Neuronal stem cell (in vitro differentiated cells): Measurements from ENCODE around the gene LLGL2.

Experiments used
- DNase-seq: peaks from one replicate; pipeline ENCODE4 v3.0.0-alpha.2; 2013; ENCODE audit warnings: low spot score
- H2AFZ ChIP-seq: one replicate; pipeline ENCODE4 v1.6.1; 2013; ENCODE audit warnings: mild to moderate bottlenecking, low read length, inconsistent platforms
- H2AK5ac ChIP-seq: 2 replicates; pipeline ENCODE4 v1.6.1; 2013; ENCODE audit warnings: low read depth, mild to moderate bottlenecking, inconsistent platforms, low read length, moderate library complexity, mixed read lengths
- H2BK120ac ChIP-seq: 2 replicates; pipeline ENCODE4 v1.6.1; 2013; ENCODE audit warnings: low read depth, mild to moderate bottlenecking, inconsistent platforms, low read length, moderate library complexity, mixed read lengths
- H2BK12ac ChIP-seq: one replicate; pipeline ENCODE4 v1.6.1; 2013; ENCODE audit warnings: low read length, inconsistent platforms
- H2BK15ac ChIP-seq: 2 replicates; pipeline ENCODE4 v1.6.1; 2013; ENCODE audit warnings: mild to moderate bottlenecking, low read length, inconsistent platforms, mixed read lengths
- H2BK5ac ChIP-seq: one replicate; pipeline ENCODE4 v1.6.1; 2013; ENCODE audit warnings: inconsistent platforms, mild to moderate bottlenecking, low read length, moderate library complexity
- H3K14ac ChIP-seq: one replicate; pipeline ENCODE4 v1.6.1; 2013; ENCODE audit warnings: low read length, inconsistent platforms
- H3K18ac ChIP-seq: 2 replicates; pipeline ENCODE4 v1.6.1; 2013; ENCODE audit warnings: low read length, inconsistent platforms
- H3K23ac ChIP-seq: 2 replicates; pipeline ENCODE4 v1.6.1; 2013; ENCODE audit warnings: low read depth, mild to moderate bottlenecking, mixed read lengths, low read length, inconsistent platforms; ENCODE audit not compliant: poor library complexity
- H3K27ac ChIP-seq: replicated peaks from 3 replicates; pipeline ENCODE4 v1.5.1; 2013; ENCODE audit warnings: low read length, inconsistent platforms
- H3K27me3 ChIP-seq, 3 experiments: 2 replicates each; pipeline ENCODE4 v1.6.1; 2013; ENCODE audit warnings: low read length in 3 of 3, mild to moderate bottlenecking in 2 of 3, inconsistent platforms in 1 of 3, low read depth in 1 of 3, mixed read lengths in 1 of 3, moderate library complexity in 1 of 3; ENCODE audit not compliant: control insufficient read depth in 3 of 3, insufficient read depth in 3 of 3
- H3K36me3 ChIP-seq, 2 donors: replicated peaks in 1 of 2; 2 replicates each; pipeline ENCODE4 v1.6.1; 2013; ENCODE audit warnings: low read length in 2 of 2; ENCODE audit not compliant: control insufficient read depth in 2 of 2, insufficient read depth in 2 of 2
- H3K4ac ChIP-seq: 2 replicates; pipeline ENCODE4 v1.6.1; 2013; ENCODE audit warnings: inconsistent platforms, mild to moderate bottlenecking, low read length, moderate library complexity
- H3K4me1 ChIP-seq, 2 donors: 1 replicate in 1 of 2; 2 replicates in 1 of 2; pipeline ENCODE4 v1.6.1; 2013; ENCODE audit warnings: low read length in 2 of 2, low read depth in 1 of 2; ENCODE audit not compliant: control insufficient read depth in 2 of 2, insufficient read depth in 1 of 2
- H3K4me2 ChIP-seq: one replicate; pipeline ENCODE4 v1.6.1; 2013; ENCODE audit warnings: mild to moderate bottlenecking, low read length, inconsistent platforms; ENCODE audit not compliant: insufficient read depth, poor library complexity, severe bottlenecking
- H3K4me3 ChIP-seq, 2 donors: 2 replicates each; pipeline ENCODE4 v1.5.1; 2013; ENCODE audit warnings: low read length in 2 of 2, mild to moderate bottlenecking in 2 of 2, inconsistent platforms in 1 of 2, moderate library complexity in 1 of 2
- H3K79me1 ChIP-seq: one replicate; pipeline ENCODE4 v1.6.1; 2013; ENCODE audit warnings: low read depth, mild to moderate bottlenecking, inconsistent platforms, low read length, moderate library complexity
- H3K9ac ChIP-seq: one replicate; pipeline ENCODE4 v1.6.1; 2013; ENCODE audit warnings: mild to moderate bottlenecking, low read depth, low read length, inconsistent platforms; ENCODE audit not compliant: poor library complexity
- H3K9me3 ChIP-seq, 2 donors: replicated peaks in 1 of 2; 2 replicates each; pipeline versions ENCODE3 to v1.6.1; 2013; ENCODE audit warnings: low read length in 2 of 2, mild to moderate bottlenecking in 2 of 2, inconsistent platforms in 1 of 2, low read depth in 1 of 2, mixed read lengths in 1 of 2, moderate library complexity in 1 of 2; ENCODE audit not compliant: control insufficient read depth in 2 of 2, insufficient read depth in 1 of 2
- H4K8ac ChIP-seq: one replicate; pipeline ENCODE4 v1.6.1; 2013; ENCODE audit warnings: low read depth, mild to moderate bottlenecking, inconsistent platforms, low read length, moderate library complexity
- H4K91ac ChIP-seq: one replicate; pipeline ENCODE4 v1.6.1; 2013; ENCODE audit warnings: low read length, low read depth, mild to moderate bottlenecking, inconsistent platforms; ENCODE audit not compliant: poor library complexity
- WGBS, 2 donors: extraction: QIAGEN DNeasy Blood & Tissue Kit; methylation state at CpG; one replicate each; pipeline ENCODE4 v1.1.7; 2013; ENCODE audit warnings: missing lambda C conversion rate in 2 of 2, mixed read lengths in 1 of 2; ENCODE audit not compliant: insufficient read length in 2 of 2, insufficient replicate concordance in 1 of 2; ENCODE audit errors: extremely low coverage in 2 of 2; 5-methylcytosine and 5-hydroxymethylcytosine counted together

Gene LLGL2

DNA sequence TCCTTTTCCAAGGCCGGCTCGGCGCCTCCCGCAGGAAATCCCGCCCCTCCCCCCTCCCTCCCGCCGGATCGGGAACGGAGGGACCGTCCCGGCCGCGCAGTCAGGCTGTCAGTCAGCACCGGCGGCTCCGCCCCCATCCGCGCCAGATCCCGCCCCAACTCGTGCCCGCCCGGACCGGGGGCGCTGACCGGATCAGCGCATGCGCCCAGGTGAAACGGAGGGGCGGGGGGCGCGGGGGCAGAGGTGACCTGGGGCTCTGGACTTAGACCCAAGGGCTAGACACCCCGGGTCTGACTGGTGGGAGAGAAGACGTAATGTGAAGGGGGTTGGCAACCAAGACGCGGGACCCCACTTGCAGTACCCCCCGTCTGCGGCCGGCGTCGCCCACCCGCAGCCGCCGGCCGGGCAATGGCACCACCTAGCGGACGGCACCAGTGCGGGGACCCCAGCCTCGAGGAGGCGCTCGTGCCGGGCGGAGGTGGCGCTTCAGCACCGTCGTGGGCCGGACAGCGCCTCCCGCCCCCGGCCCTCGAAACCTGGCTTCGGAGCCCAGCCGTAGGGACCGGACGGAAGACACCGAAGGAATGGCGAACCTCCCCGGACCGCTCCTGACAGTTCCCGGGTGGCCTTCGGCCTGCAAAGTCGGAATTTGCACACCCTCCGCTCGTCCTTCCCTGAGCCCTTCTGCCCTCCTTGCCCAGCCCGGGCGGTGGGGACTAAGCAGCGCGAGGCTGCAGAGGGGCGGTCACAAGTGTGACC is 9.8 kb upstream of the LLGL2 start, which contains the start of gene CASKIN2:
TSS of gene CASKIN2 (minus strand) at position 42 of the 759 bp plus-strand sequence. CDS start 1,733 bp downstream, outside the sequence.
- Histone ChIP-seq H3K4me2 (peak within 1 kb of the TSS; percentile 100), H3K36me3 (peaks cover 21 to 59% of the 10 kb centered on the region in 2 donors), H2AK5ac (peak within 1 kb of the TSS; percentile 66), H3K9me3 (no peaks in the 10 kb centered on the region), H4K91ac (no peak within 1 kb of the TSS), H2BK120ac (no peak within 1 kb of the TSS), H3K27me3 (no peaks in the 10 kb centered on the region), H3K4ac (no peak within 1 kb of the TSS), H3K14ac (peak within 1 kb of the TSS; percentile 97), H2BK15ac (peak within 1 kb of the TSS; percentile 89), H3K18ac (peak within 1 kb of the TSS; percentile 99), H3K23ac (peak within 1 kb of the TSS; percentile 91), H3K79me1 (peaks cover 24% of the 10 kb centered on the region), H3K4me1 (peaks cover 12 to 18% of the 10 kb centered on the region in 2 donors), H2BK12ac (peak within 1 kb of the TSS; percentile 22), H3K9ac (peak within 1 kb of the TSS; percentile 91), H2BK5ac (peak within 1 kb of the TSS; percentile 99), H4K8ac (no peak within 1 kb of the TSS), H2AFZ (peak within 1 kb of the TSS; percentile 99), H3K4me3 (peak within 1 kb of the TSS; percentile 67 to 99), H3K27ac (no peak within 1 kb of the TSS)
- no CpG with 5 or more reads among the region's 78 CpGs for WGBS, 2 donors
- peak; percentile 95 for DNase-seq

DNA sequence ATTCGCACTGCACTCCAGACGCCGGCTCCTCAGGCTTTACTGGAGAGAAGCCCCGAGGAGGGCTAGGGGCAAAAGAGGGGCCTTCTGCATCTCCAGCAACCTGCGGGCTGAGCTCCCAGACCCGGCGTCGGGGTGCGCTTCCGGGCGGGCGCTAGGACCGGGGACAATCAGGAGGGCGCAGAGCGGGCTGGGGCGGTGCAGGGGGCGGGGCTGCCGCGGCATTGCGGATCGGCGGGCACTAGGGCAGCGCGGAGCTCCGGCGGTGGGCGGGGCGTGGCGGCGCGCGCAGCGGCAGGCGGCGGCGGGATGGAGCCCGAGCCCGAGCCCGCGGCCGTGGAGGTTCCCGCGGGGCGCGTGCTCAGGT is 9.3 kb upstream of the LLGL2 start, which contains the start of gene TSEN54:
TSS of gene TSEN54 (plus strand) at position 274 of the 364 bp plus-strand sequence. CDS start at position 307, 33 bp downstream.
- Histone ChIP-seq H3K36me3 (peaks cover 23 to 55% of the 10 kb centered on the region in 2 donors), H2AK5ac (no peak within 1 kb of the TSS), H4K8ac (no peak within 1 kb of the TSS), H3K23ac (peak within 1 kb of the TSS; percentile 91), H3K4me3 (peak within 1 kb of the TSS; percentile 67 to 99), H3K27ac (peak within 1 kb of the TSS; percentile 41), H3K4me1 (peaks cover 12 to 18% of the 10 kb centered on the region in 2 donors), H3K9me3 (no peaks in the 10 kb centered on the region), H3K79me1 (peaks cover 24% of the 10 kb centered on the region), H2BK12ac (no peak within 1 kb of the TSS), H2BK15ac (no peak within 1 kb of the TSS), H3K27me3 (no peaks in the 10 kb centered on the region), H3K4ac (no peak within 1 kb of the TSS), H3K4me2 (peak within 1 kb of the TSS; percentile 100), H3K9ac (peak within 1 kb of the TSS; percentile 83), H3K18ac (peak within 1 kb of the TSS; percentile 93), H4K91ac (no peak within 1 kb of the TSS), H3K14ac (no peak within 1 kb of the TSS), H2BK5ac (peak within 1 kb of the TSS; percentile 53), H2AFZ (peak within 1 kb of the TSS; percentile 99), H2BK120ac (no peak within 1 kb of the TSS)
- WGBS, 2 donors, result no CpG with 5 or more reads among the region's 45 CpGs
- DNase-seq, result peak; percentile 79

DNA sequence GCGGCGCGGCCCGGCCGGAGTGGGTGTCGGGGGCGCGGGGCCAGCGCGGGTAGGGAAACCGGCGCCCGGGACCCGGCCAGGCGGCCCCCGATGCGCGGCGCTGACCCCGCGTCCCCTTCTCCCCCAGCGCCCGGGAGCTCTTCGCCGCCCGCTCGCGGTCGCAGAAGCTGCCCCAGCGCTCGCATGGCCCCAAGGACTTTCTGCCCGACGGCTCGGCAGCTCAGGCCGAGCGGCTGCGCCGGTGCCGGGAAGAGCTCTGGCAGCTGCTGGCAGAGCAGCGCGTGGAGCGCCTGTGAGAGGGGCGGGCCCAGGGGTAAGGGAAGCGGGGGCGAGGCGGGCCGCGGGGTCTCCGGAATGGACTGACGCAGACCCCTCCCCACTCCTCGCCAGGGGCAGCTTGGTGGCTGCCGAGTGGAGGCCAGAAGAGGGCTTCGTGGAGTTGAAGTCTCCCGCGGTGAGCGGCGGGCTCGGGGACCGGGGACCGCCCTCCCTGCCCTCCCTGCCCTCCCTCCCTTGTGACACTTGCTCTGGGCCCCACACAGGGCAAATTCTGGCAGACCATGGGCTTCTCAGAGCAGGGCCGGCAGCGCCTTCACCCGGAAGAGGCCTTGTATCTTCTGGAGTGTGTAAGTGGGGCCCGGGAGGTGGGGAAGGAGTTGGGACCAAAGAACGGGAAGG is 8.7 kb upstream of the LLGL2 start:
- Histone ChIP-seq H3K9ac (peak overlapping the region; percentile 83), H3K27ac (peak overlapping the region; percentile 41), H3K27me3 (no peaks in the 10 kb centered on the region), H3K18ac (peak overlapping the region; percentile 93), H2AK5ac (no peak overlapping the region), H3K4me3 (peak overlapping the region; percentile 67 to 99), H3K4ac (no peak overlapping the region), H3K23ac (peak overlapping the region; percentile 80), H2BK120ac (no peak overlapping the region), H3K14ac (no peak overlapping the region), H4K8ac (no peak overlapping the region), H3K4me2 (peak overlapping the region; percentile 94), H4K91ac (no peak overlapping the region), H2AFZ (peak overlapping the region; percentile 99), H2BK5ac (no peak overlapping the region), H3K36me3 (peaks cover 25 to 53% of the 10 kb centered on the region in 2 donors), H3K9me3 (no peaks in the 10 kb centered on the region), H2BK12ac (no peak overlapping the region), H3K4me1 (peaks cover 12 to 18% of the 10 kb centered on the region in 2 donors), H3K79me1 (peaks cover 24% of the 10 kb centered on the region), H2BK15ac (no peak overlapping the region)
- peak; percentile 50 for DNase-seq
- WGBS, 2 donors, result no CpG with 5 or more reads among the region's 65 CpGs
